ENCODE data around the gene MRPS9. TPM values are rescaled to one million over a fixed set of nuclear protein-coding genes. Genes with fewer than 3 reads are reported as not detected.

Gene MRPS9
- total and polyA plus RNA-seq, 2 of the 13 experiments (the other 11 are each of a cell fraction or from before 2014, with no cell fraction given): 31.2 to 91.8 TPM

DNA sequence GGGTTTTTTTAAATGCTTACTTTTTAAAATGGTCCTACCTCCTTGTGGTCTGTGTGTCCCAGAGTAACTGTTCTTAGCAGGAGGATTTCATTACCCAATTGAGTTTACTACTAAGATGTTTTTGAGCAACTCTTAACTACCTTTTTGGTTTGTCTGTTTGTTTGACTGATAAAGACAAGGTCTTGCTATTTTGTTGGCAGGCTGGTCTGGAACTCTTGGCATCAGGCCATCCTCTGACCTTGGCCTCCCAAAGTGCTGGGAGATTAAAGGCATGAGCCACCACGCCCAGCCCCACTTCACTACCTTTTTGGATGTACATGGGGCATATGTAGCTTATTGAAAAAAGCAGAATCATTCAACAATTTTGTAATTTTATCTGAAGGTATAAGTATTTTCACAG is 14.9 kb downstream of the MRPS9 start (continued):
- TF ChIP-seq, protein P1, sequence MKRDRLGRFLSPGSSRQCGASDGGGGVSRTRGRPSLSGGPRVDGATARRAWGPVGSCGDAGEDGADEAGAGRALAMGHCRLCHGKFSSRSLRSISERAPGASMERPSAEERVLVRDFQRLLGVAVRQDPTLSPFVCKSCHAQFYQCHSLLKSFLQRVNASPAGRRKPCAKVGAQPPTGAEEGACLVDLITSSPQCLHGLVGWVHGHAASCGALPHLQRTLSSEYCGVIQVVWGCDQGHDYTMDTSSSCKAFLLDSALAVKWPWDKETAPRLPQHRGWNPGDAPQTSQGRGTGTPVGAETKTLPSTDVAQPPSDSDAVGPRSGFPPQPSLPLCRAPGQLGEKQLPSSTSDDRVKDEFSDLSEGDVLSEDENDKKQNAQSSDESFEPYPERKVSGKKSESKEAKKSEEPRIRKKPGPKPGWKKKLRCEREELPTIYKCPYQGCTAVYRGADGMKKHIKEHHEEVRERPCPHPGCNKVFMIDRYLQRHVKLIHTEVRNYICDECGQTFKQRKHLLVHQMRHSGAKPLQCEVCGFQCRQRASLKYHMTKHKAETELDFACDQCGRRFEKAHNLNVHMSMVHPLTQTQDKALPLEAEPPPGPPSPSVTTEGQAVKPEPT (CRISPR knock-in tag; IDR thresholded peaks at IDR 0.05; ENCODE audit: low read depth): no peak
- TF ChIP-seq ARID5B (CRISPR knock-in tag; IDR thresholded peaks at IDR 0.05): peak; percentile 65
- TF ChIP-seq U2AF2 (IDR thresholded peaks at IDR 0.05; ENCODE audit: low read depth, low read length): no peak
- no peak for TF ChIP-seq ZNF780A (CRISPR knock-in tag; IDR thresholded peaks at IDR 0.05)
- no peak for TF ChIP-seq POLR2A (IDR thresholded peaks at IDR 0.05; ENCODE audit: insufficient read depth in 1 of 2, low read depth in 2 of 2, low read length in 2 of 2)
- TF ChIP-seq ZNF660 (CRISPR knock-in tag; IDR thresholded peaks at IDR 0.05; ENCODE audit: borderline replicate concordance, low read depth): no peak
- TF ChIP-seq ZC3H13 (CRISPR knock-in tag; IDR thresholded peaks at IDR 0.05): no peak
- TF ChIP-seq SKIL (CRISPR knock-in tag; IDR thresholded peaks at IDR 0.05; ENCODE audit: borderline replicate concordance): no peak
- no peak for TF ChIP-seq ZNF468 (CRISPR knock-in tag; IDR thresholded peaks at IDR 0.05)
- TF ChIP-seq ZNF841 (CRISPR knock-in tag; IDR thresholded peaks at IDR 0.05; ENCODE audit: borderline replicate concordance): no peak
- TF ChIP-seq SAP130 (CRISPR knock-in tag; IDR thresholded peaks at IDR 0.05; ENCODE audit: low read depth): no peak
- TF ChIP-seq, protein P2, sequence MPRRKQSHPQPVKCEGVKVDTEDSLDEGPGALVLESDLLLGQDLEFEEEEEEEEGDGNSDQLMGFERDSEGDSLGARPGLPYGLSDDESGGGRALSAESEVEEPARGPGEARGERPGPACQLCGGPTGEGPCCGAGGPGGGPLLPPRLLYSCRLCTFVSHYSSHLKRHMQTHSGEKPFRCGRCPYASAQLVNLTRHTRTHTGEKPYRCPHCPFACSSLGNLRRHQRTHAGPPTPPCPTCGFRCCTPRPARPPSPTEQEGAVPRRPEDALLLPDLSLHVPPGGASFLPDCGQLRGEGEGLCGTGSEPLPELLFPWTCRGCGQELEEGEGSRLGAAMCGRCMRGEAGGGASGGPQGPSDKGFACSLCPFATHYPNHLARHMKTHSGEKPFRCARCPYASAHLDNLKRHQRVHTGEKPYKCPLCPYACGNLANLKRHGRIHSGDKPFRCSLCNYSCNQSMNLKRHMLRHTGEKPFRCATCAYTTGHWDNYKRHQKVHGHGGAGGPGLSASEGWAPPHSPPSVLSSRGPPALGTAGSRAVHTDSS (CRISPR knock-in tag; conservative IDR thresholded peaks at IDR 0.05): no peak
- no peak for TF ChIP-seq NFRKB (IDR thresholded peaks at IDR 0.05)
- no peak for TF ChIP-seq SAFB2 (CRISPR knock-in tag; IDR thresholded peaks at IDR 0.05; ENCODE audit: borderline replicate concordance, low read depth)

Data from HepG2 (cell line).